Keratinocyte (primary cell): ENCODE data around the gene ADORA2B. TPM values are rescaled to one million over a fixed set of nuclear protein-coding genes. Genes with fewer than 3 reads are reported as not detected.

Experiments
- DNase-seq: peaks from one replicate; pipeline ENCODE4 v3.0.0-alpha.2; 2011; ENCODE audit warnings: low read depth, missing footprints, low spot score
- FAIRE-seq: peaks from 2 replicates; lab custom pipeline; 2011; peaks lifted over from hg19 to GRCh38; lab: Jason Lieb, UNC
- H2AFZ ChIP-seq: 2 replicates; pipeline ENCODE4 v1.6.0; 2012; ENCODE audit warnings: low read length, control low read depth, inconsistent platforms; ENCODE audit not compliant: control insufficient read depth
- H3K27ac ChIP-seq: 2 replicates; pipeline ENCODE4 v1.5.1; 2011; ENCODE audit warnings: low read length; ENCODE audit not compliant: control insufficient read depth, insufficient read depth
- H3K27me3 ChIP-seq: 3 replicates; pipeline ENCODE4 v1.6.0; 2011; ENCODE audit warnings: low read length; ENCODE audit not compliant: control insufficient read depth, insufficient read depth; ENCODE audit errors: extremely low read depth
- H3K36me3 ChIP-seq, 2 experiments: 2 replicates in 1 of 2; 3 replicates in 1 of 2; pipeline ENCODE4 v1.5.1; 2011; ENCODE audit warnings: low read length in 2 of 2, mild to moderate bottlenecking in 1 of 2; ENCODE audit not compliant: control insufficient read depth in 2 of 2, insufficient read depth in 2 of 2; ENCODE audit errors: extremely low read depth in 1 of 2
- H3K4me1 ChIP-seq: 3 replicates; pipeline ENCODE4 v1.5.1; 2011; ENCODE audit warnings: low read length; ENCODE audit not compliant: control insufficient read depth, insufficient read depth; ENCODE audit errors: extremely low read depth
- H3K4me2 ChIP-seq: 3 replicates; pipeline ENCODE4 v1.6.0; 2011; ENCODE audit warnings: low read depth, low read length; ENCODE audit not compliant: control insufficient read depth, insufficient read depth; ENCODE audit errors: extremely low read depth
- H3K4me3 ChIP-seq, 3 experiments: fragments of 200-600 bp in 1 of 3; sonication (generic) in 1 of 3; 2 replicates in 2 of 3; 3 replicates in 1 of 3; pipeline ENCODE4 v1.5.1; 2011 to 2016; ENCODE audit warnings: low read length in 3 of 3, mild to moderate bottlenecking in 3 of 3, control low read depth in 2 of 3, inconsistent platforms in 1 of 3, low read depth in 1 of 3, mixed read lengths in 1 of 3, mixed run types in 1 of 3, moderate library complexity in 1 of 3; ENCODE audit not compliant: control insufficient read depth in 2 of 3, insufficient read depth in 2 of 3; ENCODE audit errors: extremely low read depth in 1 of 3
- H3K79me2 ChIP-seq: 2 replicates; pipeline ENCODE4 v1.6.0; 2012; ENCODE audit warnings: low read length; ENCODE audit not compliant: control insufficient read depth, insufficient read depth
- H3K9ac ChIP-seq: 3 replicates; pipeline ENCODE4 v1.6.0; 2011; ENCODE audit warnings: low read length; ENCODE audit not compliant: control insufficient read depth, insufficient read depth; ENCODE audit errors: extremely low read depth
- H3K9me1 ChIP-seq: 3 replicates; pipeline ENCODE4 v1.6.0; 2011; ENCODE audit warnings: low read length; ENCODE audit not compliant: control insufficient read depth, insufficient read depth; ENCODE audit errors: extremely low read depth
- H3K9me3 ChIP-seq: 2 replicates; pipeline ENCODE4 v1.5.1; 2012; ENCODE audit warnings: low read depth, low read length; ENCODE audit not compliant: control insufficient read depth
- H4K20me1 ChIP-seq: 3 replicates; pipeline ENCODE4 v1.6.0; 2011; ENCODE audit warnings: low read length; ENCODE audit not compliant: control insufficient read depth, insufficient read depth; ENCODE audit errors: extremely low read depth
- CTCF ChIP-seq, 3 experiments: IDR thresholded peaks in 1 of 3; conservative IDR thresholded peaks in 1 of 3; optimal IDR thresholded peaks in 1 of 3; 2 replicates in 2 of 3; 3 replicates in 1 of 3; pipeline versions ENCODE3 to v1.5.1; 2011; ENCODE audit warnings: low read length in 3 of 3, mild to moderate bottlenecking in 3 of 3, moderate library complexity in 2 of 3, control low read depth in 1 of 3, inconsistent platforms in 1 of 3; ENCODE audit not compliant: insufficient read depth in 2 of 3; ENCODE audit errors: extremely low read depth in 1 of 3
- EZH2 ChIP-seq: IDR thresholded peaks from one replicate; pipeline ENCODE4 v1.6.1; 2012; ENCODE audit warnings: inconsistent platforms, mild to moderate bottlenecking, low read length, moderate library complexity
- dilution Hi-C: fragments of 300-500 bp; cut with MboI; formaldehyde crosslinking; loops from one replicate; pipeline ENCODE4 v1.7.0; 2020; ENCODE audit warnings: low sequenced_read_pairs; ENCODE audit not compliant: extremely low pct_ligation_motif_present
- polyA plus RNA-seq, 5 experiments: library from polyadenylated mRNA; depleted of rRNA in 3 of 5; stranded (reverse) in 3 of 5; stranded (forward) in 1 of 5; unstranded in 1 of 5; fragments of >200 nt; gene quantifications; 1 replicate in 1 of 5; 2 replicates in 3 of 5; 3 replicates in 1 of 5; pipeline versions ENCODE4 v1.2.1 to v1.2.3, GENCODE V29; 2011 to 2012; ENCODE audit warnings: missing spikeins in 2 of 5, low read depth in 1 of 5, low replicate concordance in 1 of 5

ADORA2B gene
- polyA plus RNA-seq, 1 donor (not counting 4 experiments of a cell fraction or from before 2014, with no cell fraction given) = 50.0 TPM

DNA sequence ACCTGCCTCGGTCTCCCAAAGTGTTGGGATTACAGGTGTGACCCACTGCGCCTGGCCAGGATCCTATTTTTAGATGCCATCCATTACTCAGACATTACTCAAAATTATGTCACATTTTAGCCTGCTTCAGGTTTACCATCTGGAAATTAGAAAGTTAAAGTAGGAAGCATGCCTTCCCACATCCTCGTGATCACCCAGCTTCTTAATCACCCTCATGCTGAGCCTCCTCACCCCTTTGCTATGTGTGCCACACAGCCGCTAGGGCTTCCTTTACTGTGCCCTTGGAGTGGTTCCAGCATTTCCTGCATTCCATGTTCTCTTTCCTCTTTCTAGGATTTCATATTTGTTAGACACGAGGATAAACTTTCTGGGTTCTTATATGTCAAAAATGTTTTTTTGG, 9.3 kb downstream of the ADORA2B start:
- H4K20me1 ChIP-seq = no peaks in the 10 kb centered on the region
- FAIRE-seq = peak; percentile 91

DNA sequence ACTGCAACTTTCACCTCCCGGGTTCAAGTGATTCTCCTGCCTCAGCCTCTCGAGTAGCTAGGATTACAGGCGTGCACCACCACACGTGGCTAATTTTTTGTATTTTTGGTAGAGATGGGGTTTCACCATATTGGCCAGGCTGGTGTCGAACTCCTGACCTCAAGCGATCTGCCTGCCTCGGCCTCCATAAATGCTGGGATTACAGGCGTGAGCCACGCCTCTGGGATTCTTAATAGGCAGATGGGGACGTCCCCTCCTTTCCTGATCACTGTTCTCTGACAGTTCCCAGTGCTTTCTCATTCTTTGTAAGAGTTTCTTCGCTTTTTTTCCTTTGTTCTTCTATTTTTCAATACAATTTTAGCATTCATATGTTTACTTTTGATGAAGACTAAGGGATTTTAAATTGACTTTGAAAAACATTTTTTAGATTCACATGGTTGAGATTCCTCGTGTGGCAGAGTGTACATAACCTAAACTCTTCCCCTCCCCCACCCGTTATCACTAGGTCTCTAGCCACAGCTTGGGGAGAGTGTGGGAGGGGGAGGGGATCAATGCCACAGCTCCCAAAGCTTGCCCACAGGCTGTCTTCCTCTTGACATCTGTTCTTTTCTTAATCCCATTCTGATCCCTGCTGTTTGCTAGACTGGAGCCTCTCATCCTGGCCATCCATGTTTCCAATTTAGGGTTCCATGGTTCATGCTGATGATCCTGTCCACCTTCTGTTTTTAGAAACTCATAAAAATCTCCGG, 11.0 kb downstream of the ADORA2B start:
- peaks cover 73% of the 10 kb centered on the region for H3K4me1 ChIP-seq
- H3K4me3 ChIP-seq = no peak overlapping the region
- H2AFZ ChIP-seq = no peak overlapping the region
- H3K9ac ChIP-seq = no peak overlapping the region
- peak overlapping the region; percentile 67 for H3K27ac ChIP-seq
- no peaks in the 10 kb centered on the region for H3K9me1 ChIP-seq
- TF ChIP-seq EZH2 (no peak), CTCF (optimal IDR thresholded peaks at IDR 0.05 in 1 of 3, IDR thresholded peaks at IDR 0.05 in 1 of 3, conservative IDR thresholded peaks at IDR 0.05 in 1 of 3; ENCODE audit: extremely low read depth in 1 of 3, insufficient read depth in 2 of 3, low read length in 3 of 3) (no peak)
- H4K20me1 ChIP-seq = no peaks in the 10 kb centered on the region
- H3K79me2 ChIP-seq = peaks cover 66% of the 10 kb centered on the region
- H3K27me3 ChIP-seq = no peaks in the 10 kb centered on the region
- FAIRE-seq (no peak), DNase-seq (no peak)
- no peak overlapping the region for H3K4me2 ChIP-seq
- no peaks in the 10 kb centered on the region for H3K9me3 ChIP-seq
- peaks cover under 1 to 18% of the 10 kb centered on the region in 2 experiments for H3K36me3 ChIP-seq
- dilution Hi-C loops = no loop called here

More for the DNA sequence above, 9.3 kb downstream of the ADORA2B start:
- DNase-seq = peak; percentile 98
- peak in 1 of 3 experiments; percentile 20 for TF ChIP-seq CTCF (optimal IDR thresholded peaks at IDR 0.05 in 1 of 3, IDR thresholded peaks at IDR 0.05 in 1 of 3, conservative IDR thresholded peaks at IDR 0.05 in 1 of 3; ENCODE audit: extremely low read depth in 1 of 3, insufficient read depth in 2 of 3, low read length in 3 of 3)
- TF ChIP-seq EZH2 = no peak
- Histone ChIP-seq H3K4me2 (peak overlapping the region; percentile 38), H3K4me3 (no peak overlapping the region), H3K9me3 (no peaks in the 10 kb centered on the region), H3K9me1 (no peaks in the 10 kb centered on the region), H2AFZ (no peak overlapping the region), H3K27ac (peak overlapping the region; percentile 29), H3K79me2 (peaks cover 77% of the 10 kb centered on the region), H3K9ac (no peak overlapping the region), H3K4me1 (peaks cover 65% of the 10 kb centered on the region), H3K27me3 (no peaks in the 10 kb centered on the region), H3K36me3 (peaks cover 2 to 30% of the 10 kb centered on the region in 2 experiments)
- dilution Hi-C loops = no loop called here
